Measurements from ENCODE around the gene APBA2. TPM values are rescaled to one million over a fixed set of nuclear protein-coding genes. Genes with fewer than 3 reads are reported as not detected.

APBA2 gene
- total and polyA plus RNA-seq, 2 of the 13 experiments (the other 11 are each of a cell fraction or from before 2014, with no cell fraction given): 0.62 to 2.3 TPM

GRCh38 chr15:28920781-28921331 is 35.1 kb downstream of the APBA2 start:
- intact Hi-C loops (cut with micrococcal nuclease; ENCODE audit: unreplicated experiment) (no loop called here), in situ Hi-C loops (cut with HindIII; ENCODE audit: extremely low pct_ligation_motif_present, low pct_unique_long_range_greater_than_20kb) (no loop called here)
- 46% methylated on average over 4 of the region's 5 CpGs for WGBS (ENCODE audit: low lambda C conversion rate)
- no peaks in the 10 kb centered on the region for H3K79me2 ChIP-seq (ENCODE audit: insufficient read depth, low read length)
- H3K4me2 ChIP-seq (ENCODE audit: low read depth, low read length): no peak overlapping the region
- FAIRE-seq (no peak), ATAC-seq (no peak), DNase-seq (ENCODE audit: low spot score) (no peak)
- H3K4me3 ChIP-seq (replicated peaks in 1 of 3; ENCODE audit: insufficient read depth in 1 of 3, low read depth in 2 of 3, low read length in 3 of 3): no peak overlapping the region
- H3K4me1 ChIP-seq (ENCODE audit: insufficient read depth, low read length): no peaks in the 10 kb centered on the region
- H3K27ac ChIP-seq (ENCODE audit: extremely low read length, insufficient read depth, low read length): no peak overlapping the region
- BruUV-seq (replicated peaks): no TSS peak
- TF ChIP-seq ZNF563 (CRISPR knock-in tag; IDR thresholded peaks at IDR 0.05): no peak
- TF ChIP-seq KLF11 (CRISPR knock-in tag; IDR thresholded peaks at IDR 0.05): no peak
- TF ChIP-seq CEBPG (CRISPR knock-in tag; IDR thresholded peaks at IDR 0.05): no peak
- TF ChIP-seq TIGD3 (CRISPR knock-in tag; IDR thresholded peaks at IDR 0.05; ENCODE audit: borderline replicate concordance): no peak
- TF ChIP-seq ZBTB7B (CRISPR knock-in tag; IDR thresholded peaks at IDR 0.05): no peak
- TF ChIP-seq POLR2G (IDR thresholded peaks at IDR 0.05; ENCODE audit: low read depth, low read length): no peak
- no peak for TF ChIP-seq ZNF749 (CRISPR knock-in tag; IDR thresholded peaks at IDR 0.05; ENCODE audit: borderline replicate concordance)
- TF ChIP-seq PTBP1 (IDR thresholded peaks at IDR 0.05; ENCODE audit: low read depth, low read length, poor library complexity, severe bottlenecking): no peak
- no peak for TF ChIP-seq PBX3 (CRISPR knock-in tag; IDR thresholded peaks at IDR 0.05; ENCODE audit: borderline replicate concordance)
- TF ChIP-seq ZNF574 (CRISPR knock-in tag; IDR thresholded peaks at IDR 0.05): no peak
- ChIA-PET POLR2A (no interaction called here), CTCF (ENCODE audit: low intra/inter-chr PET ratio, low total read pairs) (no interaction called here)
- no peak overlapping the region for H2AFZ ChIP-seq (ENCODE audit: low read length)
- H3K36me3 ChIP-seq (replicated peaks in 1 of 2; ENCODE audit: control insufficient read depth in 1 of 2, insufficient read depth in 2 of 2, low read length in 2 of 2): no peaks in the 10 kb centered on the region
- no peaks in the 10 kb centered on the region for H3K27me3 ChIP-seq (ENCODE audit: control insufficient read depth in 1 of 2, insufficient read depth in 2 of 2, low read length in 2 of 2)
- H4K20me1 ChIP-seq (ENCODE audit: insufficient read depth, low read length): no peaks in the 10 kb centered on the region
- H3K9ac ChIP-seq (ENCODE audit: insufficient read depth, low read depth, low read length): no peak overlapping the region
- no peaks in the 10 kb centered on the region for H3K9me3 ChIP-seq (ENCODE audit: low read length)

Data from HepG2 (cell line).